Measurements from ENCODE around the gene EPHA8. TPM values are rescaled to one million over a fixed set of nuclear protein-coding genes. Genes with fewer than 3 reads are reported as not detected.

EPHA8 gene
- total and polyA plus RNA-seq, 2 donors (not counting 1 experiment from before 2014, with no cell fraction given) = not detected

GRCh38 chr1:22652881-22653316 lies 89.6 kb downstream of the EPHA8 start, which contains the start of gene C1QB:
TSS of gene C1QB (plus strand) at chr1:22653236. CDS start at chr1:22659463, 6,227 bp downstream.
- intact Hi-C loops (cut with micrococcal nuclease) = no loop called here
- Histone ChIP-seq H3K27me3 (replicated peaks in 1 of 4; ENCODE audit: control extremely low read depth in 1 of 4, control insufficient read depth in 3 of 4, insufficient read depth in 4 of 4, low read length in 3 of 4) (no peaks in the 10 kb centered on the region), H3K36me3 (replicated peaks in 1 of 2; ENCODE audit: control extremely low read depth in 1 of 2, control insufficient read depth in 1 of 2, extremely low read depth in 1 of 2, insufficient read depth in 2 of 2, low read length in 1 of 2) (no peaks in the 10 kb centered on the region), H3K9ac (ENCODE audit: low read length) (no peak within 1 kb of the TSS), H3K4me2 (replicated peaks; ENCODE audit: low read depth, low read length, poor library complexity, severe bottlenecking) (no peak within 1 kb of the TSS), H3K4me1 (ENCODE audit: control insufficient read depth in 2 of 2, insufficient read depth in 2 of 2, low read length in 2 of 2) (no peaks in the 10 kb centered on the region), H3K9me3 (ENCODE audit: control extremely low read depth in 1 of 3, control insufficient read depth in 2 of 3, insufficient read depth in 1 of 3, low read length in 2 of 3) (no peaks in the 10 kb centered on the region), H2AFZ (ENCODE audit: insufficient read depth, low read depth, low read length, poor library complexity, severe bottlenecking) (no peak within 1 kb of the TSS), H3K79me2 (ENCODE audit: control insufficient read depth, insufficient read depth, low read length) (no peaks in the 10 kb centered on the region), H4K20me1 (ENCODE audit: control insufficient read depth, insufficient read depth, low read length, poor library complexity, severe bottlenecking) (no peaks in the 10 kb centered on the region), H3K4me3 (ENCODE audit: control extremely low read depth in 1 of 5, extremely low read depth in 1 of 5, insufficient read depth in 1 of 5, low read depth in 2 of 5, low read length in 4 of 5) (no peak within 1 kb of the TSS), H3K27ac (ENCODE audit: low read length in 2 of 2) (no peak within 1 kb of the TSS)
- Mint-ChIP-seq H3K4me1 (no peaks in the 10 kb centered on the region), H3K27ac (no peak within 1 kb of the TSS), H3K4me3 (no peak within 1 kb of the TSS), H3K9me3 (ENCODE audit: insufficient read depth) (no peaks in the 10 kb centered on the region), H3K27me3 (peaks cover 21% of the 10 kb centered on the region)
- ChIA-PET CTCF (no interaction called here), POLR2A (no interaction called here)
- no peak for TF ChIP-seq CTCF (IDR thresholded peaks at IDR 0.05)
- no peak for TF ChIP-seq EZH2 (IDR thresholded peaks at IDR 0.05; ENCODE audit: borderline replicate concordance, insufficient read depth, low read depth, low read length, poor library complexity, severe bottlenecking)
- DNase-seq (no peak), ATAC-seq (ENCODE audit: low read depth) (no peak)
- 83% methylated on average over 11 of the region's 13 CpGs for WGBS (ENCODE audit: insufficient coverage)

Small RNA genes lying within 50 kb of the gene (small RNA-seq; reads per million reads assigned to genes)
- not detected for gene MIR6127 (ENCODE audit: insufficient read length, low read depth, low replicate concordance)

Other genes starting within 250 kb of the EPHA8 start
- 51.9 and 56.3 TPM in 2 replicates for gene ZBTB40, start 111.6 kb upstream of the EPHA8 start, total RNA-seq
- 25.9 and 30.9 TPM in 2 replicates for gene ZBTB40, start 111.6 kb upstream of the EPHA8 start, polyA plus RNA-seq
- gene C1QA, start 73.1 kb downstream of the EPHA8 start, total RNA-seq = not detected in 2 replicates
- 0.16 and 0.27 TPM in 2 replicates for gene C1QA, start 73.1 kb downstream of the EPHA8 start, polyA plus RNA-seq
- gene C1QC, start 80.1 kb downstream of the EPHA8 start, total RNA-seq = 0.73 TPM in 1 of 2 replicates, not detected in the other
- not detected in 2 replicates for gene C1QC, start 80.1 kb downstream of the EPHA8 start, polyA plus RNA-seq
- gene C1QB, start 89.7 kb downstream of the EPHA8 start, total RNA-seq = not detected in 2 replicates
- gene C1QB, start 89.7 kb downstream of the EPHA8 start, polyA plus RNA-seq = 0.16 and 0.48 TPM in 2 replicates
- gene EPHB2, start 147.3 kb downstream of the EPHA8 start, total RNA-seq = 0.17 and 0.39 TPM in 2 replicates
- gene EPHB2, start 147.3 kb downstream of the EPHA8 start, polyA plus RNA-seq = 0.01 and 0.07 TPM in 2 replicates